ENCODE measurements around the gene CUX1. TPM values are rescaled to one million over a fixed set of nuclear protein-coding genes. Genes with fewer than 3 reads are reported as not detected.

The CUX1 gene
- total RNA-seq, 2 donors from 2014 or later, result 42.0 to 47.5 TPM

GRCh38 chr7:102291056-102291915 lies 473.9 kb downstream of the CUX1 start:
- no peak for DNase-seq
- intact Hi-C loops (cut with DNase I), result no loop called here

GRCh38 chr7:102291916-102292267 lies 474.5 kb downstream of the CUX1 start:
- DNase-seq, result no peak
- WGBS, 2 donors, result 59 to 62% methylated on average over 2 of the region's 2 CpGs
- no peak for ATAC-seq

More at GRCh38 chr7:102291056-102291915, 473.9 kb downstream of the CUX1 start:
- Histone ChIP-seq H3K4me3 (no peak overlapping the region), H3K27ac (no peak overlapping the region), H3K27me3 (no peaks in the 10 kb centered on the region), H3K9me3 (no peaks in the 10 kb centered on the region), H3K36me3 (replicated peaks in 1 of 2; ENCODE audit: insufficient read depth in 1 of 2, low read depth in 2 of 2) (no peaks in the 10 kb centered on the region), H3K4me1 (peaks cover 17% of the 10 kb centered on the region)
- ATAC-seq, result no peak
- TF ChIP-seq POLR2A (IDR thresholded peaks at IDR 0.05) (no peak), CTCF (IDR thresholded peaks at IDR 0.05) (no peak)
- 63 to 82% methylated on average over 9 to 18 of the region's 18 CpGs for WGBS, 2 donors

GRCh38 chr7:102292813-102293798 lies 475.7 kb downstream of the CUX1 start:
- H3K4me3 ChIP-seq, result no peak overlapping the region
- no peak for ATAC-seq
- intact Hi-C loops (cut with DNase I), result no loop called here
- H3K4me1 ChIP-seq, result peaks cover 3% of the 10 kb centered on the region
- no peak for DNase-seq
- no peaks in the 10 kb centered on the region for H3K36me3 ChIP-seq (replicated peaks in 1 of 2; ENCODE audit: insufficient read depth in 1 of 2, low read depth in 2 of 2)
- H3K27me3 ChIP-seq, result no peaks in the 10 kb centered on the region
- no peak overlapping the region for H3K27ac ChIP-seq
- 26 to 34% methylated on average over 27 to 34 of the region's 36 CpGs for WGBS, 2 donors
- TF ChIP-seq POLR2A (IDR thresholded peaks at IDR 0.05) (no peak), CTCF (IDR thresholded peaks at IDR 0.05) (no peak)
- H3K9me3 ChIP-seq, result no peaks in the 10 kb centered on the region

More at GRCh38 chr7:102291916-102292267, 474.5 kb downstream of the CUX1 start:
- Histone ChIP-seq H3K36me3 (replicated peaks in 1 of 2; ENCODE audit: insufficient read depth in 1 of 2, low read depth in 2 of 2) (no peaks in the 10 kb centered on the region), H3K9me3 (no peaks in the 10 kb centered on the region), H3K4me3 (no peak overlapping the region), H3K4me1 (peaks cover 15% of the 10 kb centered on the region), H3K27me3 (no peaks in the 10 kb centered on the region), H3K27ac (no peak overlapping the region)
- TF ChIP-seq CTCF (IDR thresholded peaks at IDR 0.05) (no peak), POLR2A (IDR thresholded peaks at IDR 0.05) (no peak)
- intact Hi-C loops (cut with DNase I), result no loop called here

- intact Hi-C loops (cut with DNase I), result no loop called here
- Histone ChIP-seq H3K4me3 (no peak overlapping the region), H3K4me1 (no peaks in the 10 kb centered on the region), H3K27me3 (no peaks in the 10 kb centered on the region), H3K9me3 (no peaks in the 10 kb centered on the region), H3K27ac (no peak overlapping the region), H3K36me3 (replicated peaks in 1 of 2; ENCODE audit: insufficient read depth in 1 of 2, low read depth in 2 of 2) (no peaks in the 10 kb centered on the region)
- ATAC-seq (no peak), DNase-seq (no peak)
- 53 to 79% methylated on average over 2 to 3 of the region's 3 CpGs for WGBS, 2 donors
- no peak for TF ChIP-seq CTCF (IDR thresholded peaks at IDR 0.05)
- no peak for TF ChIP-seq POLR2A (IDR thresholded peaks at IDR 0.05)
These were observed 477.2 kb downstream of the CUX1 start for GRCh38 chr7:102294589-102294988.

All from body of pancreas (tissue), 4 donors.